K562 (cell line): ENCODE results near the gene FAM193A. TPM values are rescaled to one million over a fixed set of nuclear protein-coding genes. Genes with fewer than 3 reads are reported as not detected.
A peak's percentile ranks its signal among the peaks of the same experiment; 100 is the strongest.

Experiments
- ATAC-seq: fragments of 200-7000 bp; cut with Tn5 transposase; 3 replicates; pipeline ENCODE4 v1.9.1; 2020; ENCODE audit warnings: moderate library complexity
- BruUV-seq: library from RNA; stranded (reverse); fragments of 400-500 nt; replicated peaks from 2 replicates; lab custom pipeline; 2021; lab: Mats Ljungman, UMichigan
- CTCF ChIA-PET: fragments of 300-600 bp; formaldehyde crosslinking; extraction: SDS; loops from one replicate; lab custom pipeline; 2021; ENCODE audit warnings: low intra/inter-chr PET ratio; lab: Yijun Ruan, JAX
- POLR2A ChIA-PET: fragments of 300-600, 350-650 bp; sonication (Branson Sonifier 250); formaldehyde crosslinking; extraction: SDS; loops from one replicate; lab custom pipeline; 2021; ENCODE audit warnings: antibody characterized with exemption, inconsistent platforms; lab: Yijun Ruan, JAX
- DNase-seq, 4 experiments: peaks; one replicate each; pipeline versions ENCODE4 v3.0.0 to v3.0.0-alpha.2; 2011 to 2018; ENCODE audit warnings: low spot score in 3 of 4, mixed read lengths in 3 of 4; ENCODE audit errors: extremely low read depth in 1 of 4
- FAIRE-seq: peaks from 2 replicates; lab custom pipeline; 2011; peaks lifted over from hg19 to GRCh38; lab: Jason Lieb, UNC
- H2AFZ ChIP-seq: 2 replicates; pipeline ENCODE4 v1.6.0; 2011; ENCODE audit warnings: low read depth, low read length, control low read depth, inconsistent platforms
- H3K27ac ChIP-seq: fragments of 200-600 bp; 3 replicates; pipeline ENCODE4 v1.8.0; 2011; ENCODE audit warnings: low read depth, mild to moderate bottlenecking, control low read depth, inconsistent platforms, low read length, moderate library complexity, mixed read lengths; ENCODE audit errors: extremely low read depth
- H3K27me3 ChIP-seq, 2 experiments: fragments of 300-600 bp in 1 of 2; 2 replicates in 1 of 2; 3 replicates in 1 of 2; pipeline versions ENCODE4 v1.6.0 to v1.8.0; 2011; ENCODE audit warnings: inconsistent platforms in 2 of 2, low read length in 2 of 2, mild to moderate bottlenecking in 1 of 2, mixed read lengths in 1 of 2, moderate library complexity in 1 of 2; ENCODE audit not compliant: control insufficient read depth in 2 of 2, insufficient read depth in 2 of 2
- H3K36me3 ChIP-seq: fragments of 300-600 bp; 3 replicates; pipeline ENCODE4 v1.8.0; 2011; ENCODE audit warnings: mild to moderate bottlenecking, low read length, inconsistent platforms; ENCODE audit not compliant: control insufficient read depth, insufficient read depth
- H3K4me1 ChIP-seq, 2 experiments: fragments of 200-600 bp in 1 of 2; replicated peaks in 1 of 2; 2 replicates in 1 of 2; 3 replicates in 1 of 2; pipeline versions ENCODE4 v1.5.1 to v1.8.0; 2011; ENCODE audit warnings: inconsistent platforms in 2 of 2, low read length in 2 of 2, mild to moderate bottlenecking in 1 of 2, mixed read lengths in 1 of 2, moderate library complexity in 1 of 2; ENCODE audit not compliant: control insufficient read depth in 2 of 2, insufficient read depth in 2 of 2
- H3K4me2 ChIP-seq: 2 replicates; pipeline ENCODE4 v1.6.1; 2011; ENCODE audit warnings: low read length, control low read depth, inconsistent platforms, mixed read lengths; ENCODE audit not compliant: insufficient read depth
- H3K4me3 ChIP-seq: fragments of 200-600 bp; sonication (generic), shearing (Covaris generic); 2 replicates; pipeline ENCODE4 v1.5.1; 2016; ENCODE audit warnings: control low read depth, inconsistent platforms
- H3K79me2 ChIP-seq: fragments of 200-600 bp; 3 replicates; pipeline ENCODE4 v1.8.0; 2011; ENCODE audit warnings: low read length, inconsistent platforms; ENCODE audit not compliant: control insufficient read depth, insufficient read depth
- H3K9ac ChIP-seq, 2 experiments: 2 replicates each; pipeline versions ENCODE4 v1.6.0 to v1.6.1; 2011; ENCODE audit warnings: low read depth in 2 of 2, low read length in 2 of 2, control low read depth in 1 of 2, inconsistent platforms in 1 of 2, mild to moderate bottlenecking in 1 of 2, mixed read lengths in 1 of 2; ENCODE audit not compliant: insufficient read depth in 1 of 2
- H3K9me1 ChIP-seq: one replicate; pipeline ENCODE4 v1.6.0; 2011; ENCODE audit warnings: inconsistent platforms, mild to moderate bottlenecking, low read length, moderate library complexity; ENCODE audit not compliant: control insufficient read depth, insufficient read depth
- H3K9me3 ChIP-seq: replicated peaks from 2 replicates; pipeline ENCODE4 v1.5.1; 2011; ENCODE audit warnings: low read depth, low read length, inconsistent platforms; ENCODE audit not compliant: control insufficient read depth, insufficient read depth
- H4K20me1 ChIP-seq: replicated peaks from 2 replicates; pipeline ENCODE4 v1.6.1; 2011; ENCODE audit warnings: low read length, inconsistent platforms, mixed read lengths; ENCODE audit not compliant: control insufficient read depth, insufficient read depth
- CEBPG ChIP-seq, 3 experiments: fragments of 200-800 bp in 1 of 3; sonication (Bioruptor generic) in 1 of 3; sonication (generic) in 1 of 3; formaldehyde crosslinking in 1 of 3; IDR thresholded peaks in 2 of 3; conservative IDR thresholded peaks in 1 of 3; 2 replicates each; pipeline versions ENCODE4 v1.6.1 to v1.8.0; 2016 to 2022; ENCODE audit warnings: missing compliant biosample characterization in 2 of 3, missing genetic modification characterization in 2 of 3, mild to moderate bottlenecking in 1 of 3, missing genetic modification reagents in 1 of 3
- CREB1 ChIP-seq, 2 experiments: sonication (generic) in 1 of 2; formaldehyde crosslinking in 1 of 2; IDR thresholded peaks; 2 replicates each; pipeline versions ENCODE4 v1.6.1 to v1.8.0; 2012 to 2022; ENCODE audit warnings: inconsistent platforms in 1 of 2, mild to moderate bottlenecking in 1 of 2, missing genetic modification reagents in 1 of 2, moderate library complexity in 1 of 2
- IFI16 ChIP-seq: fragments of 250-450 bp; sonication (Bioruptor Pico); IDR thresholded peaks from 2 replicates; pipeline ENCODE4 v2.1.2; 2022; ENCODE audit warnings: mild to moderate bottlenecking, inconsistent platforms
- KAT7 ChIP-seq: sonication (generic); formaldehyde crosslinking; IDR thresholded peaks from 2 replicates; pipeline ENCODE4 v1.8.0; 2022; ENCODE audit warnings: missing genetic modification reagents, mild to moderate bottlenecking, borderline replicate concordance
- MCM5 ChIP-seq: fragments of 450-650 bp; IDR thresholded peaks from 2 replicates; pipeline ENCODE4 v1.6.1; 2016; ENCODE audit warnings: low read depth
- MTA2 ChIP-seq: fragments of 450-650 bp; IDR thresholded peaks from 2 replicates; pipeline ENCODE4 v1.6.1; 2016; ENCODE audit warnings: low read depth
- RBM17 ChIP-seq: fragments of 200-400 bp; formaldehyde crosslinking; IDR thresholded peaks from 2 replicates; pipeline ENCODE4 v1.6.1; 2017; ENCODE audit warnings: low read depth, mild to moderate bottlenecking, low read length, borderline replicate concordance
- RHOXF2B ChIP-seq: fragments of 250-450 bp; sonication (Bioruptor Pico); conservative IDR thresholded peaks from 2 replicates; pipeline ENCODE4 v1.5.1; 2021
- SRSF7 ChIP-seq: fragments of 200-400 bp; formaldehyde crosslinking; optimal IDR thresholded peaks from 2 replicates; pipeline ENCODE3; 2017; ENCODE audit warnings: mild to moderate bottlenecking, low read depth, low read length
- ZNF24 ChIP-seq: fragments of 450-650 bp; IDR thresholded peaks from 2 replicates; pipeline ENCODE4 v1.6.1; 2016
- WGBS: fragments of 100-300 bp; shearing (Covaris generic); methylation state at CpG from one replicate; pipeline ENCODE4 v1.1.6; 2016; ENCODE audit warnings: low coverage, mixed read lengths; ENCODE audit not compliant: insufficient coverage; ENCODE audit errors: missing lambda C conversion rate; 5-methylcytosine and 5-hydroxymethylcytosine counted together
- in situ Hi-C: fragments of 300-500 bp; cut with MboI; formaldehyde crosslinking; loops from 4 replicates; pipeline ENCODE4 v1.15.0; 2018; ENCODE audit warnings: inconsistent platforms, mixed read lengths
- intact Hi-C: fragments of 100-400 bp; cut with micrococcal nuclease; formaldehyde crosslinking; loops from 2 replicates; pipeline ENCODE4 v1.14.2; 2022
- polyA plus RNA-seq, 8 experiments: library from polyadenylated mRNA; depleted of rRNA in 4 of 8; stranded (reverse) in 5 of 8; unstranded in 3 of 8; fragments of >200 nt; fragmentation: Nextera tagmentation in 2 of 8; fragmentation: Illumina TruSeq in 1 of 8; extraction: Ambion mirVana in 2 of 8; extraction: Trizol in 1 of 8; gene quantifications; 2 replicates each; pipeline versions ENCODE4 v1.2.1 to v1.2.3, GENCODE V29; 2011 to 2014; ENCODE audit warnings: inconsistent platforms in 1 of 8, missing spikeins in 1 of 8
- total RNA-seq, 7 experiments: library from RNA; depleted of rRNA in 6 of 7; stranded (reverse); fragments of >200 nt in 6 of 7; fragmentation: Illumina TruSeq in 2 of 7; extraction: Trizol in 2 of 7; gene quantifications; 2 replicates each; pipeline versions ENCODE4 v1.2.1 to v1.2.3, GENCODE V29; 2011 to 2021; ENCODE audit warnings: low replicate concordance in 1 of 7
- TF ChIP-seq, protein P1 (sequence below): fragments of 250-450 bp; sonication (Bioruptor Pico); IDR thresholded peaks from 2 replicates; pipeline ENCODE4 v1.9.0; 2021; ENCODE audit warnings: mild to moderate bottlenecking
- TF ChIP-seq, protein P2 (sequence below), 2 experiments: fragments of 450-650 bp; IDR thresholded peaks; 2 replicates each; pipeline ENCODE4 v1.6.1; 2016
- TF ChIP-seq, protein P3 (sequence below): sonication (generic); formaldehyde crosslinking; IDR thresholded peaks from 2 replicates; pipeline ENCODE4 v1.8.0; 2023; ENCODE audit warnings: mild to moderate bottlenecking, missing genetic modification reagents
- TF ChIP-seq, protein P4 (sequence below), 2 experiments: fragments of 450-650 bp in 1 of 2; sonication (generic) in 1 of 2; formaldehyde crosslinking in 1 of 2; IDR thresholded peaks in 1 of 2; conservative IDR thresholded peaks in 1 of 2; 2 replicates each; pipeline versions ENCODE4 v1.6.1 to v1.8.1; 2016 to 2023; ENCODE audit warnings: mild to moderate bottlenecking in 2 of 2, moderate library complexity in 2 of 2, inconsistent platforms in 1 of 2, missing genetic modification reagents in 1 of 2
- TF ChIP-seq, protein P5 (sequence below): fragments of 450-650 bp; IDR thresholded peaks from 2 replicates; pipeline ENCODE4 v1.6.1; 2014; ENCODE audit warnings: low read depth, mild to moderate bottlenecking, moderate library complexity, borderline replicate concordance

Gene FAM193A
- total and polyA plus RNA-seq, 9 of the 15 experiments (the other 6 are each of a cell fraction or from before 2014, with no cell fraction given), result 0.46 to 24.6 (median 9.6) TPM

DNA sequence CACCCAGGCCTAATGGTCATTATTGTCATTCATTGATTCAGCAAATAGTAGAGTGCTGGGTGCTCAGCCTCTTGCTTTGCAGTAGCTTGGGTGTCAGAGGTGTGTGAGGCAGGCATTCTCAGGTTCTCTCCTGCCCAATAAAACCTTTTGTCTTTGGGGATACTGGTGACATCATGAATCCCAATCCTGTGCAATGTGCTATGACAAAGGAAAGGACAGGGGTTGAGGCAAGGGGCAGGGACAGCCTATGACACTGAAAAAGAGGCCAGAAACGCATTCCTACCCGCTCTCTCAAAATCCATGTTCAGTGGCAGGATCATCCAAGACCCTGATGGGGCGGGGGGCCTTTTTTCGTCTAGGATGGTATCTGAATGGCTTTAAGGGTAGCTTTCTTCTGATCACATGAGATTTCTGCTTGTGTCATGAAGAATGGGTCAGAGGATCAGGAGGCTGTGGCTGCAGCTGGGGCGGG is 1.5 kb upstream of the FAM193A start:
- Histone ChIP-seq H3K79me2 (peaks cover 42% of the 10 kb centered on the region), H3K9me3 (no peaks in the 10 kb centered on the region), H4K20me1 (peaks cover 10% of the 10 kb centered on the region; the same call in 1 of the 2 replicates), H3K4me1 (peaks cover 12 to 25% of the 10 kb centered on the region in 2 experiments; a peak in 4 of 5 replicates), H3K9ac (peak overlapping the region; percentile 98 to 100; a peak in 3 of 4 replicates), H3K36me3 (peaks cover 11% of the 10 kb centered on the region; the same call in 2 of the 3 replicates), H3K27me3 (no peaks in the 10 kb centered on the region), H3K4me3 (peak overlapping the region; percentile 89), H2AFZ (peak overlapping the region; percentile 93), H3K9me1 (no peaks in the 10 kb centered on the region), H3K27ac (peak overlapping the region; percentile 97), H3K4me2 (peak overlapping the region; percentile 94)
- ATAC-seq (no peak), FAIRE-seq (no peak), DNase-seq (peak in 1 of 4 experiments; percentile 23)
- ChIA-PET CTCF (no interaction called here), POLR2A (interaction anchor here (0.7 to 2.0 kb wide), 5 partner anchors 12 to 65 kb away, joined by 3 to 8 read pairs (median 3); no protein-coding TSS in a partner anchor)
- WGBS, result 49% methylated on average over 5 of the region's 5 CpGs
- BruUV-seq, result no TSS peak
- intact Hi-C loops, result no loop called here
- in situ Hi-C loops, result no loop called here
- TF ChIP-seq KAT7 (CRISPR knock-in tag), result 0 out of 2 replicates have a peak, but pooled peaks have one; percentile 2
- TF ChIP-seq CEBPG (CRISPR knock-in tag; IDR thresholded peaks at IDR 0.05), result peak; percentile 10; the same call in 1 of the 2 replicates
- no peak for TF ChIP-seq CEBPG (tag; conservative IDR thresholded peaks at IDR 0.05 in 1 of 2, IDR thresholded peaks at IDR 0.05 in 1 of 2)
- TF ChIP-seq, protein P1, sequence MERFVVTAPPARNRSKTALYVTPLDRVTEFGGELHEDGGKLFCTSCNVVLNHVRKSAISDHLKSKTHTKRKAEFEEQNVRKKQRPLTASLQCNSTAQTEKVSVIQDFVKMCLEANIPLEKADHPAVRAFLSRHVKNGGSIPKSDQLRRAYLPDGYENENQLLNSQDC (CRISPR knock-in tag), result no peak
- TF ChIP-seq, protein P2, sequence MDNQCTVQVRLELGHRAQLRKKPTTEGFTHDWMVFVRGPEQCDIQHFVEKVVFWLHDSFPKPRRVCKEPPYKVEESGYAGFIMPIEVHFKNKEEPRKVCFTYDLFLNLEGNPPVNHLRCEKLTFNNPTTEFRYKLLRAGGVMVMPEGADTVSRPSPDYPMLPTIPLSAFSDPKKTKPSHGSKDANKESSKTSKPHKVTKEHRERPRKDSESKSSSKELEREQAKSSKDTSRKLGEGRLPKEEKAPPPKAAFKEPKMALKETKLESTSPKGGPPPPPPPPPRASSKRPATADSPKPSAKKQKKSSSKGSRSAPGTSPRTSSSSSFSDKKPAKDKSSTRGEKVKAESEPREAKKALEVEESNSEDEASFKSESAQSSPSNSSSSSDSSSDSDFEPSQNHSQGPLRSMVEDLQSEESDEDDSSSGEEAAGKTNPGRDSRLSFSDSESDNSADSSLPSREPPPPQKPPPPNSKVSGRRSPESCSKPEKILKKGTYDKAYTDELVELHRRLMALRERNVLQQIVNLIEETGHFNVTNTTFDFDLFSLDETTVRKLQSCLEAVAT (IDR thresholded peaks at IDR 0.05), result no peak
- TF ChIP-seq, protein P3, sequence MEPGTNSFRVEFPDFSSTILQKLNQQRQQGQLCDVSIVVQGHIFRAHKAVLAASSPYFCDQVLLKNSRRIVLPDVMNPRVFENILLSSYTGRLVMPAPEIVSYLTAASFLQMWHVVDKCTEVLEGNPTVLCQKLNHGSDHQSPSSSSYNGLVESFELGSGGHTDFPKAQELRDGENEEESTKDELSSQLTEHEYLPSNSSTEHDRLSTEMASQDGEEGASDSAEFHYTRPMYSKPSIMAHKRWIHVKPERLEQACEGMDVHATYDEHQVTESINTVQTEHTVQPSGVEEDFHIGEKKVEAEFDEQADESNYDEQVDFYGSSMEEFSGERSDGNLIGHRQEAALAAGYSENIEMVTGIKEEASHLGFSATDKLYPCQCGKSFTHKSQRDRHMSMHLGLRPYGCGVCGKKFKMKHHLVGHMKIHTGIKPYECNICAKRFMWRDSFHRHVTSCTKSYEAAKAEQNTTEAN (CRISPR knock-in tag), result no peak
- TF ChIP-seq ZNF24, result 0 out of 2 replicates have a peak, but pooled peaks have one; percentile 36
- no peak for TF ChIP-seq RBM17
- no peak for TF ChIP-seq RHOXF2B
- no peak for TF ChIP-seq MCM5
- TF ChIP-seq SRSF7, result no peak
- TF ChIP-seq IFI16 (CRISPR knock-in tag), result no peak
- TF ChIP-seq, protein P4, sequence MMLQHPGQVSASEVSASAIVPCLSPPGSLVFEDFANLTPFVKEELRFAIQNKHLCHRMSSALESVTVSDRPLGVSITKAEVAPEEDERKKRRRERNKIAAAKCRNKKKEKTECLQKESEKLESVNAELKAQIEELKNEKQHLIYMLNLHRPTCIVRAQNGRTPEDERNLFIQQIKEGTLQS (IDR thresholded peaks at IDR 0.05), result peak; percentile 56
- TF ChIP-seq, protein P4 (CRISPR knock-in tag; conservative IDR thresholded peaks at IDR 0.05), result no peak
- TF ChIP-seq CREB1 (IDR thresholded peaks at IDR 0.05), result no peak
- TF ChIP-seq CREB1 (CRISPR knock-in tag; IDR thresholded peaks at IDR 0.05), result peak; percentile 12; the same call in 1 of the 2 replicates
- TF ChIP-seq, protein P5, sequence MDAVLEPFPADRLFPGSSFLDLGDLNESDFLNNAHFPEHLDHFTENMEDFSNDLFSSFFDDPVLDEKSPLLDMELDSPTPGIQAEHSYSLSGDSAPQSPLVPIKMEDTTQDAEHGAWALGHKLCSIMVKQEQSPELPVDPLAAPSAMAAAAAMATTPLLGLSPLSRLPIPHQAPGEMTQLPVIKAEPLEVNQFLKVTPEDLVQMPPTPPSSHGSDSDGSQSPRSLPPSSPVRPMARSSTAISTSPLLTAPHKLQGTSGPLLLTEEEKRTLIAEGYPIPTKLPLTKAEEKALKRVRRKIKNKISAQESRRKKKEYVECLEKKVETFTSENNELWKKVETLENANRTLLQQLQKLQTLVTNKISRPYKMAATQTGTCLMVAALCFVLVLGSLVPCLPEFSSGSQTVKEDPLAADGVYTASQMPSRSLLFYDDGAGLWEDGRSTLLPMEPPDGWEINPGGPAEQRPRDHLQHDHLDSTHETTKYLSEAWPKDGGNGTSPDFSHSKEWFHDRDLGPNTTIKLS, result no peak
- 0 out of 2 replicates have a peak, but pooled peaks have one; percentile 4 for TF ChIP-seq MTA2
